HL-60 (cell line): ENCODE data around the gene MSH3.
"Not testable (repeated sequence)": the region's sequence is repeated elsewhere in the genome, so short reads cannot be mapped to it uniquely, and the experiment has no call there.

Experiments used
- DNase-seq, 2 experiments: peaks; one replicate each; pipeline ENCODE4 v3.0.0-alpha.2; 2010 to 2020; ENCODE audit warnings: low read depth in 1 of 2, low spot score in 1 of 2
- H3K27ac ChIP-seq: fragments of 250-450 bp; sonication (Bioruptor Pico); replicated peaks from 2 replicates; pipeline ENCODE4 v1.5.1; 2020; ENCODE audit warnings: mild to moderate bottlenecking, moderate library complexity
- H3K27me3 ChIP-seq: fragments of 250-450 bp; sonication (Bioruptor Pico); 2 replicates; pipeline ENCODE4 v1.5.1; 2021; ENCODE audit warnings: mild to moderate bottlenecking, moderate library complexity; ENCODE audit not compliant: insufficient read depth, poor library complexity, severe bottlenecking
- H3K4me3 ChIP-seq: replicated peaks from 2 replicates; pipeline ENCODE4 v1.5.1; 2011; ENCODE audit warnings: mild to moderate bottlenecking, control low read depth, low read length; ENCODE audit not compliant: insufficient read depth
- CTCF ChIP-seq: IDR thresholded peaks from one replicate; pipeline ENCODE4 v1.5.1; 2011; ENCODE audit warnings: low read length, control low read depth, inconsistent platforms; ENCODE audit not compliant: insufficient read depth
- GABPA ChIP-seq: IDR thresholded peaks from 2 replicates; pipeline ENCODE4 v1.6.1; 2012; ENCODE audit warnings: low read depth
- POLR2AphosphoS5 ChIP-seq: IDR thresholded peaks from 2 replicates; pipeline ENCODE4 v1.6.1; 2012; ENCODE audit warnings: low read depth
- REST ChIP-seq: IDR thresholded peaks from 2 replicates; pipeline ENCODE4 v1.6.1; 2012; ENCODE audit warnings: low read depth; ENCODE audit not compliant: insufficient replicate concordance
- SPI1 ChIP-seq: IDR thresholded peaks from 2 replicates; pipeline ENCODE4 v1.6.1; 2012; ENCODE audit warnings: low read depth, mild to moderate bottlenecking, borderline replicate concordance

MSH3 gene

DNA sequence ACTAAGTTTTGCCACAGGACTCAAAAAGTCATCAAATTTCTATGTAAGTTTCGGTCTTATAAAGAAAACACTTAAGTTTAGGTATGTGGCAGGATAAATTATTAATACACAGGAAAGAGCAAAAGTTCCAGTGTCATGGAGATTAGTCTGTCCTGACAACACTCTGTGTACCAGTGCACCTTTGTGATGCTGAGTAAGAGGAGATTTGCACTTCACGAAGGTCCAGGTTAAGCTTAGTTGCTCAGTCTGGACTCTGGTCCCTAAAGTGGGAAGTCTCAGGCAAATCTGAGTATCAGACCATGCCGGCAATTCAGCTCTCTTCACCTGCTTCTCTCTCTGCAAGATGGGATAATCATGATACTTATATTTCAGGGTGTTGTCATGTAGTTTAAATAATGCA, 166.2 kb downstream of the MSH3 start:
- TF ChIP-seq GABPA (no peak), SPI1 (no peak), REST (no peak), POLR2AphosphoS5 (no peak)
- H3K27ac ChIP-seq, result no peak overlapping the region
- no peak for DNase-seq
- no peak overlapping the region for H3K4me3 ChIP-seq
- no peaks in the 10 kb centered on the region for H3K27me3 ChIP-seq

GRCh38 chr5:80822640-80823039, 168.2 kb downstream of the MSH3 start:
- H3K27ac ChIP-seq, result no peak overlapping the region
- no peak overlapping the region for H3K4me3 ChIP-seq
- DNase-seq, result no peak
- TF ChIP-seq REST (no peak), CTCF (no peak), POLR2AphosphoS5 (no peak), GABPA (no peak), SPI1 (no peak)
- H3K27me3 ChIP-seq, result no peaks in the 10 kb centered on the region

DNA sequence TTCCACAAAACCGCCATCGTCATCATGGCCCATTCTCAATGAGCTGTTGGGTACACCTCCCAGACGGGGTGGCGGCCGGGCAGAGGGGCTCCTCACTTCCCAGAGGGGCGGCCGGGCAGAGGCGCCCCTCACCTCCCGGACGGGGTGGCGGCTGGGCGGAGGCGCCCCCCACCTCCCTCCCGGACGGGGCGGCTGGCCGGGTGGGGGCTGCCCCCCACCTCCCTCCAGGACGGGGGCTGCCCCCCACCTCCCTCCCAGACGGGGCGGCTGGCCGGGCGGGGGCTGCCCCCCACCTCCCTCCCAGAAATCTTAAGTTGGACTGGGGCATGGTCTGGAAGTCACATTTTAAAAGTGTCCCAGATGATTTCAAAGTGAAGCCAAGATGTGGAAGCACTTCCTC, 169.7 kb downstream of the MSH3 start:
- DNase-seq, H3K4me3 ChIP-seq: not testable (repeated sequence)

GRCh38 chr5:80825786-80826460, 171.5 kb downstream of the MSH3 start:
- Histone ChIP-seq H3K4me3 (no peak overlapping the region), H3K27me3 (no peaks in the 10 kb centered on the region), H3K27ac (no peak overlapping the region)
- no peak for DNase-seq
- TF ChIP-seq GABPA, result no peak
- TF ChIP-seq SPI1, result no peak
- no peak for TF ChIP-seq REST
- no peak for TF ChIP-seq CTCF
- no peak for TF ChIP-seq POLR2AphosphoS5

More for the DNA sequence above, 169.7 kb downstream of the MSH3 start:
- not testable (repeated sequence) for H3K27me3 ChIP-seq, H3K27ac ChIP-seq
